ENCODE measurements around the gene ROCK2.

The ROCK2 gene

GRCh38 chr2:11279398-11279797 lies 65.0 kb downstream of the ROCK2 start:
- no peak for TF ChIP-seq ZFX (IDR thresholded peaks at IDR 0.05; ENCODE audit: borderline replicate concordance)
- TF ChIP-seq CTCF (IDR thresholded peaks at IDR 0.05): no peak
- no peak overlapping the region for H3K27ac ChIP-seq

GRCh38 chr2:11278219-11278618 lies 66.2 kb downstream of the ROCK2 start:
- no peak overlapping the region for H3K27ac ChIP-seq
- TF ChIP-seq CTCF (IDR thresholded peaks at IDR 0.05) (no peak), ZFX (IDR thresholded peaks at IDR 0.05; ENCODE audit: borderline replicate concordance) (no peak)

GRCh38 chr2:11275910-11276309 lies 68.5 kb downstream of the ROCK2 start:
- TF ChIP-seq ZFX (IDR thresholded peaks at IDR 0.05; ENCODE audit: borderline replicate concordance) (no peak), CTCF (IDR thresholded peaks at IDR 0.05) (no peak)

GRCh38 chr2:11270891-11271290 lies 73.5 kb downstream of the ROCK2 start:
- TF ChIP-seq CTCF (IDR thresholded peaks at IDR 0.05) (no peak), ZFX (IDR thresholded peaks at IDR 0.05; ENCODE audit: borderline replicate concordance) (no peak)
- no peak overlapping the region for H3K27ac ChIP-seq

More at GRCh38 chr2:11275910-11276309, 68.5 kb downstream of the ROCK2 start:
- no peak overlapping the region for H3K27ac ChIP-seq

- TF ChIP-seq ZFX (IDR thresholded peaks at IDR 0.05; ENCODE audit: borderline replicate concordance) (no peak), CTCF (IDR thresholded peaks at IDR 0.05) (no peak)
- H3K27ac ChIP-seq: no peak overlapping the region
Observed at GRCh38 chr2:11267931-11268330, 76.5 kb downstream of the ROCK2 start.

GRCh38 chr2:11264818-11265217 lies 79.6 kb downstream of the ROCK2 start:
- H3K27ac ChIP-seq: no peak overlapping the region
- TF ChIP-seq ZFX (IDR thresholded peaks at IDR 0.05; ENCODE audit: borderline replicate concordance) (no peak), CTCF (IDR thresholded peaks at IDR 0.05) (no peak)

- H3K27ac ChIP-seq: no peak overlapping the region
- TF ChIP-seq CTCF (IDR thresholded peaks at IDR 0.05): no peak
- TF ChIP-seq ZFX (IDR thresholded peaks at IDR 0.05; ENCODE audit: borderline replicate concordance): no peak
Observed at GRCh38 chr2:11264007-11264406, 80.4 kb downstream of the ROCK2 start.
